HUDEP-2 (cell line): ENCODE results near the gene C1orf105.
"Not testable (repeated sequence)": the region's sequence is repeated elsewhere in the genome, so short reads cannot be mapped to it uniquely, and the experiment has no call there.

Experiments
- DNase-seq, 76 experiments: peaks; one replicate each; lab custom pipeline; 2025; ENCODE audit not compliant: unreplicated experiment in 76 of 76; lab: John Stamatoyannopoulos, UW

Gene C1orf105, protein sequence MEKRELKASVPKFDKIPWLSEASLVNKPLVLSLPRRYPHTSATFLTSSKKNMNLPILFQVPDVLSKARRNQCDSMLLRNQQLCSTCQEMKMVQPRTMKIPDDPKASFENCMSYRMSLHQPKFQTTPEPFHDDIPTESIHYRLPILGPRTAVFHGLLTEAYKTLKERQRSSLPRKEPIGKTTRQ

DNA sequence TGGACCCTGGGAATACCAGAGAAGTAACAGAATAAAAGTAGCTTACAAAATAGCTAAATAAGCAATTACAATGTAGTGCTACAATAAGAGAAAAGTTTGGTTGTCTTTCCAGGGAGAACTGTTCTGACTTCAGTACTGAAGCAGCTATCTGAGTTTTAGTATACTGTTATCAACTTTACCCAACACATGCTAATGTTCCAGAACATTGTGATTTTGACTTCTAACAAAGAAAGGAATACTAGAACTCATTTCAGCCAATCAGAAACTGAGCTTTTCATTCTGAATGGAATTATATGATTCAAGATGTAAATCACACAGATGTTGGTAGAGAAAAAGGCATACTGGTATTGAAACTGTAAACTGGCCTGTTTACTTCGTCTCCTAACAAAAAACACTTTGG is at the start of gene C1orf105:
TSS of gene C1orf105 (plus strand) at position 301 of the 400 bp plus-strand sequence. CDS start 201 bp downstream, outside the sequence.
- no peak for DNase-seq

DNA sequence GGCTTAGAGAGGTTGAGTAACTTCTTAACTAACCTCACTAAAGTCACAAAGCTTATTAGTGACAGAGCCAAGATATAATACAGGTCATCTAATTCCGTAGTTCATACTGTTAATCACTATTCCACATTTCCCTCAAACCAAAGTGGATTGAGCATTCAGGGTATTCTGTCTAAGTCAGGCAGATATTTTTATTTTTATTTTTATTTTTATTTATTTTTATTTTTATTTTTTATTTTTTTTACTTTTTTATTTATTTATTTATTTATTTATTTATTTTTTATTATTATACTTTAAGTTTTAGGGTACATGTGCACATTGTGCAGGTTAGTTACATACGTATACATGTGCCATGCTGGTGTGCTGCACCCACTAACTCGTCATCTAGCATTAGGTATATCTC is 48.8 kb upstream of the C1orf105 start:
- DNase-seq = not testable (repeated sequence)

DNA sequence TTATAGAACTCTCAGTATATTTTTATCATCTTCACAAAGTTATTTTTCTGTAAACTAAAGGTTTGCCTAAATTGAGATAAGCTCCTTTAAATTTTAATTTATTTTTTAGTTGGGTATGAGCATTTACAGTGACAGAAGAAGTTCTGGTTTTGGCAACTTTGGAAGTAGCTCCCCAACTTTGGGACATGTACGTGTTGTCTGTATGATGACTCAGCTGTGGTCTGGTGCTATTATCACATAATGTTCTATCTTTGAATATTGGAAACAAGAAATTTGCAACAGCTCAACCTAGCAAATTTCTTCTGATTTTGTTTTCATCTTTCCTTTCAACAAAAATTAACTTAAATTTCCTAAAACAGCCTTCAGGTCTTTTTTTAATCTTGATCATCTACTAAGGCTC is 46.6 kb upstream of the C1orf105 start:
- DNase-seq = no peak

DNA sequence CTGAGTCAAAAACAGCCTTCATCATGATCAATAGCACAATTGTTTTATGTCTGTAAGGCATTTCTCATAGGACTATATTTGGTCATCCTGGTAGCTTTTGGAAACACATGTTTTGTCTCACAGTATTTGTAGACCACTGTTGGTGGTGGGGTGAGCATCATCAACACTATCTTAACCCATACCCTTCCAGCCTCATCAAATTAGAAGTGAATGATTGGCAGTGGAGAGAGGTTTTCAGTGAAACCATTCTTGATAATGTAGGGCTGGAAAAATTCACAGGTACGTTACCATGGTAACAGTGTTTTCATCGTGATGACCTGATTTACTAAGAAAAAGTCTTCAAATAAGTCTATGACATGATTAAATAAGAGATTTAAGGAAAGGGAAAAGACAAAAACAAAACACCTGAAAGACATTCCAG is 45.3 kb upstream of the C1orf105 start:
- DNase-seq = no peak

DNA sequence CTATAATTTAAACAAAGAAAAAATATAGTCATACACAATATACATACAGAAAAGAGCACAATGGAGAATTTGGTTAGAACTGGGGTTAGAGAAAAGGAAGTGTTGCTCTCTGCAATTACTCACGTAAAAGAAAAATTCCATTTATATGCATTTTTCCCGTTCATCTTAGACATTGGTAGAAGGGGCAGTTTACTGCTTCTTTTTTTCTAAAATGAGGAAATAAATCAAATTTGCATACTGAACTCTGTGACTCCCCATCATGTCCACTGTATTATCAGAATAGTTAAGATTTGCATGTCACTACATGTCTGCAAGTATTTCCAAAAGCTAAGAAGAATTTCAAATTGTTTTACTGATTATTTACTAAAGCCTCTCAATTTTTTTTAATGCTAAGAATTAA is 44.1 kb upstream of the C1orf105 start:
- no peak for DNase-seq

DNA sequence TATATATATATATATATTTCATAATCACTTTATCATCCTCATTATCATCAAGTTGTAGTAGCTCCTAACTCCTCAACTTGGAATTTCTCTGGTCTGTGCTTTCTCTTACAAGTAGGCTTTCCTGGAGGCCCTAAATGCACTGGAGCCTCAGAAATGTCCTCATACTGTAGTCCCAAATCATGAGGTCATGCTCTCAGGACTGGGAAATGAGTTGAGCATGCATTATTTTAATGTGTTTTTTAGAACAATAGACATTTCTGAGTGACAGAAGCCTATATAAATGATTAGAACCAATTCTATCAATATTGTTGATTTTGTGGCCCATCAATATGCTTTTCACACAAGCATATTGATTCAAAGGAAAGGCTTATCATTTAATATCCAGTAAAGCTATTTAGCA is 42.9 kb upstream of the C1orf105 start:
- DNase-seq = no peak

DNA sequence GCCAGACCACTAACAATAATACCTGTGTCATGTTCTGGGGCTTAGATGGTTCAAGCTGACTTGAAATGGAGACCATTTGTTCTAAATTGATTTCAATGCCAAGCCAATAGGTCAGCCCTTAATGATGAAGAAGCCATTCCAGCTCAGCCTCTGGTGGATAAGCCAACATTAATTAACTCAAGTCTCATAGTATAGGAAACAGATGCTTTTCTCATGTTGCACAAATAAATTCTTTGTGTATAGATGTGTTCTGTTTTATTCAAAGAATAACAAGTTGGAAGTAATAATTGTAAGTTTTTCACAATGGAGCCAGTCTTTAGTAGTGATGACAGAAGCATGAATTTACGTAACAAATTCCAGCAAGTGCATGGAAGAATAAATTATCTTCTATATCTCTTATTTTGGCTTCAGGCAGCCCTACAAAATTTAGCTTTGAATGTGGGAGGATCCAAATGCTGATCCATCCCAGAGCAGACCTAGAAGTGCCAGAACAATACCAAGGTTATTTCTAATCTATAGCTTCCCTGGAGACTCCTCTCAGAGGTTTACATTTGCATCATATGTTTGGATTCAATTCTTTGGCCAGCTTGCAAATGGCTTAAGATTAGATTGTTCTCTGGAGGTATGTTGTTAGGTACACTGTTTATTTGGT is 42.2 kb upstream of the C1orf105 start:
- DNase-seq = no peak

DNA sequence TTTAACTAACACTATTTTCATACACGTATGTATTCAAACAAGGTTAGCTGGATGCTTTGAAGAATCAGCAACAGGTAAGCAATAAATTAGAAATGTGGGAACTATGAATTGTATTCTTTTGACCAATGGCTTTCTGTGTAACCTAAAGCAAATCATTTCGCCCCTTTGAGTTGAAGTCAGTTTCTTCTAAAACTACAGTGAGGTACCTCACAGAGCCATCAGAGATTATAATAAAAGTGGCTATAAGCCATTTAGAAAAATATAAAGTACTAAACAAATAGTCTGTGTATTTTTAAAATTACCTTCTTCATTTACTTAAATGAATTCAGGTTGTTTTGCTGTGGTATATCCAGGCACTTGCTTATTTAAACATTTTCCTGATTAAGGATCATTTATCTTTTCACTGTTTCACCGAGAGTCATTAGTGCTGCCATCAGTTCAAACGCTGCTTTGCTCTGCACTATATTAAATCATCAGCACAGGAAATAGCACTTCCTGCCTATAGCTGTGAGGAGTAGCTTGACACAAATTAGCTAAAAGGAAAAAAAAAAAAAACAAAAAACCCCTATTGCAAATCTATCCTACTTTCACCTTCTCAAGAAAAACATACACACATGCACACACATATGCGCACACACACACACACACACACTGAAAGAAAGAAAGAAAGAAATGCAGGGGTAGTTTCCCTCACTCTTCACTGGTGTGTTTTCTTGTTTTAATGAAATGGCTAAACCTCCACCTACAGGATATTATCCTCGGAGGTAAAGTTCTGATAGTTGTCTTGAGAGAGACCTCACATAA is 39.8 kb upstream of the C1orf105 start:
- no peak for DNase-seq

DNA sequence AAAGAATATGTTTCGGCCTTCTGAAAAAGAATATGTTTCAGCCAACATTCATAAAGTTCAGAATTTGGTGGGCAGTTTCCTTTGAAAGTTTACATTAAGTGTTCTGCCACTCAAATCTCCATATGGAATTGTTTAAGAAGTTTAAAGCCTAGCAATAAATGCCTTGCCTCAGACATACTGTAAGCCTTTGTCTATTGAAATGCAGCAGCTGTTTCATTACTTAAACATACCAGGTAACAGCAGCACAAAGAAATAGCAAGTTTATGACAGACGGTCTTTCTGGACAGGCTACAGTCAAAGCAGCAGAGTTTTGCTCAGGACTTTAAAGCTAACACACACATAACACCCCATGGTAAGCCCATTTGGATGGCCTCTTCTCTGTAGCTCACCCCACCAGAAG is 38.5 kb upstream of the C1orf105 start:
- no peak for DNase-seq

DNA sequence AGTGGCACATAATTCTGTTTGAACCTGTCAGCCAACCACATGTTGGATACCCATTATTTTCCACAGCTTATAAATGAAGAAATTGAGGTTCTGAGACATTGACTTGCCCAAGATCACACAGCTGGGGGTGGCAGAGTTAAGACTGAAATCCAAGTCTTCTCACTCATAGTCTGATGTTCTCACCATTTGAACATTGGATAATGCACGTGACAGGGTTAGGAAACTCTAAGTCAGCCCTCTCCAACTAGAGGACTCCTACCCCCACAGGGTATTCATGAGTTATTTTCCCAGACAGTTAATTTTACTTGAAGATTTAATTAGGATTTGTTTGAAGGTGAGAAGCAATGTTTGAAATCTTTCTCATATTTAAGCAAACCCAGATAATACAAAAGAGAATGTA is 38.1 kb upstream of the C1orf105 start:
- no peak for DNase-seq

DNA sequence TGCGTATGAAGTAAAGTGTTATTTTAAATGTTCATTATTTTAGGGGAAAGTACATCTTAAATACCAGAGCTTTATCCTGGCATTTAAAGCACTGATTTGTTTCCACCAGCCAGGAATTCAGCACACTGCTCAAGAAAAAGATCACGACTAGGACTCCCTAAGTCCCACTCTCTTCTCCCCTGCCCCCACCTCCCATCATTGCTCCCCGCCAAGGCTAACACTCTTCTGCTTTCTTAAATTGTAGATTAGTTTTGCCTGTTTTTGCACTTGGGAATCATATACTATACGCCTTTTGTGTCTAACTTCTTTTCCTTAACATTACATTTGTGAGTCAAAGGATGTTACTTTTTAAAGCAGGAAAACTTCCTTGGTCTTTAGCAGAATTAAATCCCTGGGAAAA is 37.5 kb upstream of the C1orf105 start:
- no peak for DNase-seq

DNA sequence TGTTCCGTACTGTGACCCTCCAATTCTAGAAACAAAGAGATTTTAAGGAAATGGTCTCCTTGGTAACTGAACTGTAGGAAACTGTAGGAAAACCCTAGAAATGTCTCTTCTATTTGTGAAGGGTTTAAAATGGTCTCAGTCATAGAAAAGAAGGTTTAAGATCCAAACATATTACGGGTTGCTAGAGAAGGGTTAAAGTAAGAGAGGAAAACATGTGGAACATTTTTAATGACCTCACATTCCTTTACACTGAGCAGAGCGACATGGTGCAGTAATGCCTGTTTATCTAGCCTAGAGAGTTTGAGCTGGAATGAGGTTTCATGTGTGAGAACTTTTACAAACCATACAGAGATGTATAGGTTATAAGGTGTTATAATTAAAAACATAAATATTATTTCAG is 36.9 kb upstream of the C1orf105 start:
- DNase-seq = no peak

DNA sequence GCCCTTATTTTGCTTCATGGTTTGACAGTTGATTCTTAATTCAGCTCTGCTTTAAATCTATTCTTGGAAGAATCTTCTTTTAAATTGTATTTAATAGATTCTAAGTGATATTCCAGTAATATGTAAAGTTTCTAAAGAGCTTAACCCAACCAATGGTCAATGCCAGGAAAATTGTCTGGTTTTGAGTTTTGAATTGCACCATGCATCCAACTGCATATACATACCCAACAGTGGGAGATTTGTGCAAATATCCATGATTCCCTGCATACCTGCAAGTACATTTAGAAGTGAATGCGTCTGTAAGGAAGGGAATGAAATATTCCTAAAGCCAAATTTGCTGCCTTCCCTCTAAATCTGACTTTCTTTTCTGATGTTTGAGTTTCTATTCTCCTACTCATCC is 35.8 kb upstream of the C1orf105 start:
- DNase-seq = no peak

DNA sequence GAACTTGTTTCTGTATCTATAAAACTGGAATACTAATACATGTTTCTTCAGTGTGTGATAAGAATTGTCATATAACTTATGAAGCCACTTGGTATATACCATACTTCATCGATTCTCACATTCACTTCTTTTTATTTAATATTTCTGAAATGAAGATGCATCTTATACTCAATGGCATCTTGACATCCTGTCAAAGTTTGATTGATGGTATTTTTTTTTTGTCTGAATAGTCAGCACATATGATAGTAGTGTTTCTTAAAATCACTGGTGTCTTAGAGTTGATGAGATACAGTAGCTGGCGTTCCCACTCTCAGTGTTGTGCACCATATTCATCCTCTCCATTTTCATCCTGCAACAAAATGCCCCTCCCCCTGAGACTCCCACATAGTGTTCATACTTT is 34.4 kb upstream of the C1orf105 start:
- DNase-seq = no peak

DNA sequence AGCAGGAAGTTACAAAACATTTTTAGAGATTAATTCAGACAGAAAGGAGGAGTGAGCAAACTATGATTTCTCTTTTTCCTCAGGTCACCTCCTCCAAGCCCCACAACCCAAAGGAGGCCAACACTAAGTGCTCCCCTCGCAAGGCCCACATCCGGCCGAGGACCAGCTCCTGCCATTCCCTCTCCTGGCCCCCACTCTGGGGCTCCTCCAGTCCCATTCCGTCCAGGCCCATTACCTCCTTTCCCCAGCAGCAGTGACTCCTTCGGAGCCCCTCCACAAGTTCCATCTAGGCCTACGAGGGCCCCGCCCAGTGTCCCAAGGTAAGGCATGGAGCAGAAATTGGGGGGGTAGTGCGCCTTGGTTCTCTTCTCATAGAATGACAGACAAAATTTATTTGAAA is 32.0 kb upstream of the C1orf105 start:
- no peak for DNase-seq

DNA sequence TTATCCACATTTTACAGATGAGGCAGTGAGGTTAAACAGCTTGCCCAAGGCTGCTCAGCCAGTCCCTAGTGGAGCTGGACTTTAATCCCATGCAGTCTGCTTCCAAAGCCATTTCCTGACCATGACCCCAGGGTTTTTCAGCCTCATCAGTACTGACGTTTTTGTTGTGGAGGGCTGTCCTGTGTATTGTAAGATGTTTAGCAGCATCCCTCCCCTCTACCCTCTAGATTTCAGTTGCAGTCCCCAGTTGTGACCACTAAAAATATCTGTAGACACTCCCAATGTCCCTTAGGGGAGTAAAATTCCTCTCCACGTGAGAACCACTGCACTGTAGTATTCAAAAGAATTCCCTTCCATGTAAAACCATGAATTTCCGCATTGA is 30.2 kb upstream of the C1orf105 start:
- no peak for DNase-seq

DNA sequence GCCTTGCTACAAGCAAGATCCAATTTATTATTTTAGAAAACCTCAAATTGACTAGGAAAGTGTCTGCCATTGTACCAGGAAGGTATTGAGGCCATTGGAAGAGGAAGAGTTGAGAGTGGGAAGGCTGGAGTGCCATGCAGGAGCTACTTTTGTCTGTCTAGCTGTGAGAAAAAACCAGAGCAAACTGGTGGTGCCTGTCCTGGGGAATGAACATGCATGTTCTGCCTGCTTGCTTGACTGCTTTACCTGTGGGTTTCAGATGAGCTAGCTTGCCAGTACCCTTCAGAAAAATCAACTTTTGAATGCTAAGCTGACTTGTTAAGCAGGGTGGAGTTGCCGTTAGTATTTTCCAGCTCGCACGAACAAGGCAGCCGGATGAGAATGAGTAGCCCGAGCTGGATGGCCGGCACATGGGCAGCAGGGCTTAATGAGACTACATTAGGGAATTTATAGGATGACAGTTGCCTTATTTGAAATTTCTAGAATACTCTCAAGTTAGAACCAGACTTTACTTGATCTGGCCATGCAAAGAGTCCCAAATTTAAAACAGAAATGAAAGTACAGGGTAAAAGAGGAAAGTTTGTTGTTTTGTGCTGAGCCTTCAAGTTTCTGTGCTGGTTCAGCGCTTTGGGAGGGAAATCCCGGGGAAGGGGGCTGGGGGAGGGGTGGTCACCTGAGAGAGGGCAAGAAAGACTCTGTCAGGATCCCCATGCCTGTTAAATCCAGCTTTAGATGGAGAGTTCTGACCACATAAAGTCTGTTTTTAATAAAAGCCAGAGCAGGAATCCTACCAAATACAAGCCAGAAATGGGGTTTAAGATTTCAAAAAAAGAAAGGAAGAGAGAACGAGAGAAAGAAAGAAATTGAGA is 29.6 kb upstream of the C1orf105 start:
- no peak for DNase-seq

DNA sequence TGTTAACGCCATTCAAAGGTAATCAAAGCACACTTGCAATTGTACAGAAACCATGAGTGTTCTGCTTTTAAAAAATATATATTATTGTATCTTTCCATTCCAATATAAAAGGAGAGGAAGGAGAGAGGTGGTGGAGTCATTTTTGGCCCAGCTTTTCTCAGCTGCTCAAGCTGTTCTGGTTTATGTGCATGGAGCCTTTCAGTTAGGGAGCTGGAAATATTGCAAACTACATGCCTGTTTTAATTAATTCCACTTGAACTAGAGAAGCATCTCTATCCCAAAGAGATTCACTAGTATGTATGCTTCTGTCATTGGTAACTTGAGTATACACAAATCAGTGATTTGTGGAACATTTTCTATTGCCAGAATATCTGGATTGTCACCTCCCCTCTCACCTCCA is 28.5 kb upstream of the C1orf105 start:
- DNase-seq = no peak

DNA sequence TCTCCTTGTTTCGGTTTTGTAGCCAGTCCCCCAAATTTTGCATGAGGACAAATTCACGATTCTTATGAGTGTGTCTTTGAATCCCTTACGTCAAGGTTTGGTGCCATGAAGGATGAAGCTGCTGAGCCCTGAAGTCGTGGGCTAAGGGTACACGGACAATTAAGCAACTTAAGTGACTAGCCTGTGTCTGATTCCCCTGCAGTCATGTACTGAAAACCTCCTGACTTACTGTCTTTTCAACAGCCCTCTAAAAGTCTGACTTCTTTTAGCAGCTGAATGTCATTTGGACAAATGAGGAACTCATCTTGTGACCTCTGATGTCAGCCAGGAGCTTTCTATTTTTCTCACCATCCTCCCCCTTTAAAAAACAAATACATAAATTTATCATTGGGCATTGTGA is 27.1 kb upstream of the C1orf105 start:
- no peak for DNase-seq

DNA sequence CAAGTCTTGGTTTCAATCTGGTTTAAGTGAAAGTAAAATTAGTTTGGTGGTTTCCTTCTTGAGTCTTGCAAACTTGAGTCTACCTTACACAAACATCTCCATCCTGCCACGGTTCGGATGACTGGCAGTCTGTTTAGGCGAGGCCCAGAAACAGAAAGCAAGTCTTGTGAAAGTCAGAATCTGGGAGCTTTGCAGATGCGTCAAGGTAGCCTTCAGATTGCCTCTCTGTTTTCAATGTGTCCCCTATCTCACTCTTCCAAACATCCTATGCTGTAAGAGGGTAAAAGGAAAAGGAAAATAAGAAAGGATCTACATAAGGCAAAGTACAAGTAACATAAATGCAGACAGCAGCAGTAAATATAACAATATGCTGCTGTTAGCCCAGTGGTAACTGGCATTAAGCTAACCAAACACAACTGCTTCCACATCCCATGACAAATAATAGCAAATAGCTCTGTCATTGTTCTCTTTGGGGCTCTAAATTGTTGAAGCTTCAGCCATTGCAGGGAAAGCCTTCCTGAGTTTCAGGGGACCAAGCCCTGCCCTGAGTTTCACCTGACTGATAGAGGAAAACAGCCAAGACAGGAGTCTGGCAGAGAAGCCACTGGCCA is 26.2 kb upstream of the C1orf105 start:
- no peak for DNase-seq

DNA sequence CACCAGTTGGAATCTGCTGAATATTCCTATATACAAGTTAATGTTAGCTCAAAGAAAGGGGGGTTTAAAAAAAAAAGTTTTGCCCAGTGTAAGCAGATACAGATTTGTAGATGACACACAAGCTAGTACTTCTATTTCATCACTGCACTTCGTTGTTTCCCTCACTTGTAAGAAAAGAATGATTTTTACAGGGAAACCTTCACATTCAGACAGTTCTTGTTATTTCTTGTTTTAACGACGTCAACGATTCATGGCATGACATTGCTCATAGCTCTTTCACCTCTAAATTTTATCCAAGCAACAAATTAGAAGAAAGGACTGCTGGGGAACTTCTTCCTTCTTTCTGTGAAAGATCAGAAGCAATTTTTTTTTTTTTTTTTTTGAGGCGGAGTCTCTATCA is 25.7 kb upstream of the C1orf105 start:
- no peak for DNase-seq
